ENCODE data around the gene BRCA1.
"Not testable (repeated sequence)": the region's sequence is repeated elsewhere in the genome, so short reads cannot be mapped to it uniquely, and the experiment has no call there.

The BRCA1 gene

GRCh38 chr17:43133439-43133838, 8.3 kb upstream of the BRCA1 start:
- not testable (repeated sequence) for DNase-seq

- DNase-seq = no peak
These were observed 7.0 kb upstream of the BRCA1 start for GRCh38 chr17:43132117-43132516.

- no peak for DNase-seq
These were observed 4.5 kb upstream of the BRCA1 start for GRCh38 chr17:43129671-43130010.

GRCh38 chr17:43127333-43127876, 2.2 kb upstream of the BRCA1 start:
- not testable (repeated sequence) for DNase-seq

GRCh38 chr17:43126911-43127290, 1.7 kb upstream of the BRCA1 start:
- no peak for DNase-seq

- DNase-seq = no peak
These were observed 1.1 kb upstream of the BRCA1 start for GRCh38 chr17:43125967-43126910.

GRCh38 chr17:43118679-43119615, 6.2 kb downstream of the BRCA1 start:
- no peak for DNase-seq

- DNase-seq = no peak
These were observed 11.0 kb downstream of the BRCA1 start for GRCh38 chr17:43114151-43114552.

GRCh38 chr17:43106552-43106951, 18.6 kb downstream of the BRCA1 start:
- no peak for DNase-seq

- DNase-seq = no peak
These were observed 20.0 kb downstream of the BRCA1 start for GRCh38 chr17:43105146-43105545.

GRCh38 chr17:43104665-43105064, 20.5 kb downstream of the BRCA1 start:
- no peak for DNase-seq

- not testable (repeated sequence) for DNase-seq
These were observed 29.8 kb downstream of the BRCA1 start for GRCh38 chr17:43095364-43095763.

- DNase-seq = no peak
These were observed 30.9 kb downstream of the BRCA1 start for GRCh38 chr17:43094129-43094835.

- DNase-seq = no peak
These were observed 32.3 kb downstream of the BRCA1 start for GRCh38 chr17:43092901-43093300.

- no peak for DNase-seq
These were observed 35.1 kb downstream of the BRCA1 start for GRCh38 chr17:43090022-43090421.

GRCh38 chr17:43085474-43085873, 39.7 kb downstream of the BRCA1 start:
- no peak for DNase-seq

GRCh38 chr17:43079641-43080302, 45.4 kb downstream of the BRCA1 start:
- no peak for DNase-seq

GRCh38 chr17:43074869-43075268, 50.3 kb downstream of the BRCA1 start:
- DNase-seq = no peak

GRCh38 chr17:43070872-43071271, 54.3 kb downstream of the BRCA1 start:
- no peak for DNase-seq

GRCh38 chr17:43070257-43070656, 54.9 kb downstream of the BRCA1 start:
- no peak for DNase-seq

GRCh38 chr17:43069368-43069898, 55.7 kb downstream of the BRCA1 start:
- no peak for DNase-seq

All from T-helper 9 cell (primary cell).